ENCODE results near the gene C1QTNF5. TPM values are rescaled to one million over a fixed set of nuclear protein-coding genes. Genes with fewer than 3 reads are reported as not detected.
A peak's percentile ranks its signal among the peaks of the same experiment; 100 is the strongest.

Gene C1QTNF5
- total RNA-seq, 1 experiment from 2014 or later, result 3.0 TPM

DNA sequence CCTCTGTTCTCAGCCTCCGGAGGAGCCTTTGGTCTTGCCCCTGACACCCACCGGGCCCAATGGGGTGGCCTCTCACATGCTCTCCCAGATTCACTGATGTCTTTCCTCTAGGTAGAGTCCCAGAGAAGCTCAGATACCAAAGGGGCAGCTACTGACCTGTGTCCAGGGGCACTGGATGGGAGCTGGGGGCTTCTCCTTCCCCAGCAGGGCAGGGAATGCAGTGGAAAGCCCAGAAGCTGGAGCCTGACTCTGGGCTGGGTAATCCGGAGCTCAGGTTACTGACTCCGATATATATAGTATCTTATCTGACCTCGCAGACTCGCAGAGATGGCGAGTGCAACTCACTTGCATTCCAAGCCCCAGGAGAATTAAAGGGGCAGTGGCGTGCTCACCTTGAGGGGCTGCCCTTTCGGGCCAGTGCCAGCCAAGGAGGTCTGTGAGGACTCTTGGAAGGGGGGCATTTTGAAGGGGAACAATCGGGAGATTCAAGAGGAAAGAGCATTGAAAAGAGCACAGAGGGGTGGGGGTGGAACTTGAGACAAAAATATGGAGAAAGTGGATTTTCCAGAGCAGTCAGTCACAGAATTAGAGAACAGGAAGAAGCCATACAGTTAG is 38.3 kb upstream of the C1QTNF5 start (continued):
- no peak for TF ChIP-seq ZNF532 (CRISPR knock-in tag; IDR thresholded peaks at IDR 0.05; ENCODE audit: borderline replicate concordance)
- no peak for TF ChIP-seq ZNF512 (CRISPR knock-in tag; IDR thresholded peaks at IDR 0.05; ENCODE audit: borderline replicate concordance)
- TF ChIP-seq ZNF138 (CRISPR knock-in tag; conservative IDR thresholded peaks at IDR 0.05), result no peak
- TF ChIP-seq ZNF671 (CRISPR knock-in tag; IDR thresholded peaks at IDR 0.05), result no peak
- TF ChIP-seq, protein P1, sequence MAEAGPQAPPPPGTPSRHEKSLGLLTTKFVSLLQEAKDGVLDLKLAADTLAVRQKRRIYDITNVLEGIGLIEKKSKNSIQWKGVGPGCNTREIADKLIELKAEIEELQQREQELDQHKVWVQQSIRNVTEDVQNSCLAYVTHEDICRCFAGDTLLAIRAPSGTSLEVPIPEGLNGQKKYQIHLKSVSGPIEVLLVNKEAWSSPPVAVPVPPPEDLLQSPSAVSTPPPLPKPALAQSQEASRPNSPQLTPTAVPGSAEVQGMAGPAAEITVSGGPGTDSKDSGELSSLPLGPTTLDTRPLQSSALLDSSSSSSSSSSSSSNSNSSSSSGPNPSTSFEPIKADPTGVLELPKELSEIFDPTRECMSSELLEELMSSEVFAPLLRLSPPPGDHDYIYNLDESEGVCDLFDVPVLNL (CRISPR knock-in tag; IDR thresholded peaks at IDR 0.05; ENCODE audit: borderline replicate concordance, low read depth), result no peak
- TF ChIP-seq, protein P2, sequence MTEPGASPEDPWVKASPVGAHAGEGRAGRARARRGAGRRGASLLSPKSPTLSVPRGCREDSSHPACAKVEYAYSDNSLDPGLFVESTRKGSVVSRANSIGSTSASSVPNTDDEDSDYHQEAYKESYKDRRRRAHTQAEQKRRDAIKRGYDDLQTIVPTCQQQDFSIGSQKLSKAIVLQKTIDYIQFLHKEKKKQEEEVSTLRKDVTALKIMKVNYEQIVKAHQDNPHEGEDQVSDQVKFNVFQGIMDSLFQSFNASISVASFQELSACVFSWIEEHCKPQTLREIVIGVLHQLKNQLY (CRISPR knock-in tag; IDR thresholded peaks at IDR 0.05), result no peak
- TF ChIP-seq, protein P3, sequence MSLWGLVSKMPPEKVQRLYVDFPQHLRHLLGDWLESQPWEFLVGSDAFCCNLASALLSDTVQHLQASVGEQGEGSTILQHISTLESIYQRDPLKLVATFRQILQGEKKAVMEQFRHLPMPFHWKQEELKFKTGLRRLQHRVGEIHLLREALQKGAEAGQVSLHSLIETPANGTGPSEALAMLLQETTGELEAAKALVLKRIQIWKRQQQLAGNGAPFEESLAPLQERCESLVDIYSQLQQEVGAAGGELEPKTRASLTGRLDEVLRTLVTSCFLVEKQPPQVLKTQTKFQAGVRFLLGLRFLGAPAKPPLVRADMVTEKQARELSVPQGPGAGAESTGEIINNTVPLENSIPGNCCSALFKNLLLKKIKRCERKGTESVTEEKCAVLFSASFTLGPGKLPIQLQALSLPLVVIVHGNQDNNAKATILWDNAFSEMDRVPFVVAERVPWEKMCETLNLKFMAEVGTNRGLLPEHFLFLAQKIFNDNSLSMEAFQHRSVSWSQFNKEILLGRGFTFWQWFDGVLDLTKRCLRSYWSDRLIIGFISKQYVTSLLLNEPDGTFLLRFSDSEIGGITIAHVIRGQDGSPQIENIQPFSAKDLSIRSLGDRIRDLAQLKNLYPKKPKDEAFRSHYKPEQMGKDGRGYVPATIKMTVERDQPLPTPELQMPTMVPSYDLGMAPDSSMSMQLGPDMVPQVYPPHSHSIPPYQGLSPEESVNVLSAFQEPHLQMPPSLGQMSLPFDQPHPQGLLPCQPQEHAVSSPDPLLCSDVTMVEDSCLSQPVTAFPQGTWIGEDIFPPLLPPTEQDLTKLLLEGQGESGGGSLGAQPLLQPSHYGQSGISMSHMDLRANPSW (CRISPR knock-in tag; conservative IDR thresholded peaks at IDR 0.05; ENCODE audit: low read depth), result no peak
- TF ChIP-seq ZNF219 (CRISPR knock-in tag; IDR thresholded peaks at IDR 0.05; ENCODE audit: borderline replicate concordance), result no peak
- TF ChIP-seq, protein P4, sequence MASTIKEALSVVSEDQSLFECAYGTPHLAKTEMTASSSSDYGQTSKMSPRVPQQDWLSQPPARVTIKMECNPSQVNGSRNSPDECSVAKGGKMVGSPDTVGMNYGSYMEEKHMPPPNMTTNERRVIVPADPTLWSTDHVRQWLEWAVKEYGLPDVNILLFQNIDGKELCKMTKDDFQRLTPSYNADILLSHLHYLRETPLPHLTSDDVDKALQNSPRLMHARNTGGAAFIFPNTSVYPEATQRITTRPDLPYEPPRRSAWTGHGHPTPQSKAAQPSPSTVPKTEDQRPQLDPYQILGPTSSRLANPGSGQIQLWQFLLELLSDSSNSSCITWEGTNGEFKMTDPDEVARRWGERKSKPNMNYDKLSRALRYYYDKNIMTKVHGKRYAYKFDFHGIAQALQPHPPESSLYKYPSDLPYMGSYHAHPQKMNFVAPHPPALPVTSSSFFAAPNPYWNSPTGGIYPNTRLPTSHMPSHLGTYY (CRISPR knock-in tag; IDR thresholded peaks at IDR 0.05), result no peak
- TF ChIP-seq ZNF232 (CRISPR knock-in tag; IDR thresholded peaks at IDR 0.05), result no peak

DNA sequence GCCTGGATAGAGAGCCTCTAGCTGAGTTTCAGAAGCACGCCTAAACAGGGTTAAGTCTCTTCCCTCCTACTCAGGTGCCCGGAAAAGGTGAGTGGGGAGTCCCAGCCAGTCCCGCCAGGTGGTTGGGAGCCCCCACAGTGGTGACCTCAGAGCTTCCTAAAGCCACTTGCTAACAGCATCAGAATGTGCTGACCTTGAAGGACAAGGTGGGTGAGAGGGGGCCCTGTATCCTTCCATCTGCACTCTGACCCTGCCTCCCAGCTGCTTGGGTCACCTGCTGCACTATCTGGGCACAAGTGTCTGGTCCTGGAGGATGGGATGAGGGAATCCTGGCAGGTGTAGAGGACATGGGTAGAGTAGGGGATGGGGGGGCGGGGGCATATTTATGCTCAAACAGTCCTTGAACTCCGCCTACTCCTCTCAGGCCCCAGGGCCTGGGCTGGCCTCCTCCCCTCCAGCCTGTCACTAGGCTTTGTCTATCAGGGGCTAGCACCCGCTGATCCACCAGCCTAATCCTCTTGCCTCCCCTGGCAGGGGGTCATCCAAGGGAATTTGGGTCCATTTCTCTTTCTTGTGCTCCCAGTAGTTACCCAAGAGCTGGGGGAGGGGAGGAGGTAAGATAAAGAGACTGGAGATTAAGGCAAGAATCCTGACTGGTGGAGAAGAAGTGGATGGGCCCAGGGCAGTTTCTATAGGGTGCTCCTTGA is 37.4 kb upstream of the C1QTNF5 start:
- POLR2A ChIA-PET, result interaction anchor here (0.5 to 1.2 kb wide), 4 partner anchors 39 to 710 kb away, joined by 3 read pairs; partner anchors contain the start of gene THY1
- no peak for TF ChIP-seq JAZF1 (CRISPR knock-in tag; IDR thresholded peaks at IDR 0.05)
- TF ChIP-seq ZNF423 (CRISPR knock-in tag; IDR thresholded peaks at IDR 0.05), result peak; percentile 74; the same call in 1 of the 2 replicates
- TF ChIP-seq MXD4 (CRISPR knock-in tag; IDR thresholded peaks at IDR 0.05; ENCODE audit: borderline replicate concordance), result no peak
- no peak for ATAC-seq
- H3K27ac Mint-ChIP-seq, result no peak overlapping the region
- peak overlapping the region; percentile 8; the same call in 1 of the 2 replicates for H3K4me3 Mint-ChIP-seq
- H3K9me3 Mint-ChIP-seq, result no peaks in the 10 kb centered on the region
- DNase-seq (ENCODE audit: low spot score), result no peak
- H3K27me3 Mint-ChIP-seq (ENCODE audit: low read depth), result peaks cover 20% of the 10 kb centered on the region
- peaks cover 67% of the 10 kb centered on the region for H3K4me1 Mint-ChIP-seq
- H3K36me3 Mint-ChIP-seq, result no peaks in the 10 kb centered on the region
- CTCF ChIA-PET, result interaction anchor here (0.5 to 12.9 kb wide), 8 partner anchors 12 to 342 kb away, joined by 3 to 262 read pairs (median 54); partner anchors contain the start of genes C1QTNF5 and MFRP

All from WTC11 (cell line).